GM18861 (cell line): ENCODE data around the gene HECW1.
A peak's percentile ranks its signal among the peaks of the same experiment; 100 is the strongest.

ENCODE experiments used
- ATAC-seq: cut with Tn5 transposase; IDR thresholded peaks from one replicate; pipeline ENCODE4 v1.9.1; 2021; ENCODE audit not compliant: unreplicated experiment

HECW1 gene

DNA sequence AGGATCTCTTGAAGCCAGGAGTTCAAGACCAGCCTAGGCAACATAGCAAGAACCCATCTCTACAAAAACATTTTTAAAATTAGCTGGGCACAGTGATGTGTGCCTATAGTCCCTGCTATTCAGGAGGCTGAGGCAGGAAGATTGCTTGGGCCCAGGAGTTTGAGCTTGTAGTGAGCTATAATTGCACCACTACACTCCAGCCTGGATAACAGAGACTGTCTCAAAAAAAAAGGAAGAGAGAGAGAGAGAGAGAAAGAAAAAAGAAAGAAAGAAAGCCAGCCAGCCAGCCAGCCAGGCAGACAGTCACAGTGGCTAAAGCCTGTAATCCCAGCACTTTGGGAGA lies 375.3 kb downstream of the HECW1 start:
- no peak for ATAC-seq

DNA sequence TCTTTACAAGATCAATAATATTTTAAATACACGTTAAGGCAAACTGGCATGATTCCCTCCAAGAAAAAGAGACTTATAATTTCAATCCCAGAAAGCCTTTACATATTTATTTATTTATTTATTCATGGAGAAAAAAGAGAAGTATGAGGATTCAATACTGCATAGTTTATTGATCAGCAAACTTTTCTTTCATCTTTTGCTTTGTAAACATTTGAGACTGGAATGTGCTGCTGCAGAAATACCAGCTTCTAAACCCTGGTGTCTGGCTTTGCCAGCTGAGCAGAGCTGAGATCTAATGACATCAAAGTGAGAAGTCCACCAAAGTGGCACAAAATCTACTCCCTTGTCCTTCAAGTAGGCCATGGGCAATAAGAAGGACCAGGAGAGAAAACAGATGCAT lies 376.8 kb downstream of the HECW1 start:
- no peak for ATAC-seq

DNA sequence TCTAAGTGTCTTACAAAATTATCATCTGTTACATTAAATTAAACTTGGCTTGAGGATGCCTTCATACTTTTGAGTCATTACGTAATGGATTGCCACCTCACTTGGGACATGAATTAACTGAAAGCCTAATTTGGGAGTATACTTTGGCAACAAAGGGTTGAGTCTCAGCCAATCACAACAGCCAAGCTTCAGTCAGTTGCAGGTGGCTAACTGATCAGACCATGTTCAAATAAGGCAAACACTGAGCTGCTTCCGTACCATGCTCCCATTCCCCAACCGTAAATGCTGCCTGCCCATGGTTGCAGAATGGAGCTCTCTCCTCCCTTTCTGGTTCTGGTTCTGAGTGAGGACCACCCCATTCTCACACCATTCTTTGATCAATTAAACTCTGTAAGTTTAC lies 377.6 kb downstream of the HECW1 start:
- no peak for ATAC-seq

DNA sequence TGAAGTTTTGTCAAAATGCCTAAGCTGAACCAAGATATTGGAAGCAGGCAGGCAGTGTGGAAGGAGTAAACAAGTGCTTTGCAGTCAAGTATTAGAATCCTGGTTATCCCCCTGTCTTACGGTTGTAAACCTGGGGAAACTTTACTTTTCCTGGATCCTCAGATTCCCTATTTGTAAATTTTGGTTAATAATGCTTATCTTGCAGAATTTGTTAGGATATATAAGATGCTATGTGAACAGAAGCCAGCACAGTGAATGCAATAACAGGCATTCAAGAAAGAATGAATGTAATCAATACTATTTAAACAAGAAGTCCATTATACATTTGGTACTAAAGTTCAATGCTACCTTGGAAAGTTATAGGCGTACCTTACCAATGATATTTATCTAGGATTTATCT lies 378.7 kb downstream of the HECW1 start:
- ATAC-seq, result no peak

DNA sequence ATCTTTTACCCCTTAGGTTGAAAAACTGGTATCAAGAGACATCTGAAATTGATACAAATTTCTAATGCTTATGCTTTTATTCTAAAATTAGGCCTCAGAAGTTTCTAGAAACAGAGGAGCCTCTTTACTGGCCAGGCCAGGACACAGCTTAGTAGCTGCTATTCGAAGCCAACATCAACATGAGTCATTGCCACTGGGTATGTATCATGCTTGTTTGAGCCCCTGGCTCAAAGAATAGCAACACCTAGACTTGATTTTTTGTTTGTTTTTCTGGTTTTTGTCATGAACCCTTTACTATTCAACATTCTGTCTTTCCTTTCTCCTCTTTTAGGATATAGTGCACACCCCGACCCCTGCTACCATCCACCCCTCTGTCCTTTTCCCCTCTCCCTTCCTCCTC lies 379.5 kb downstream of the HECW1 start:
- ATAC-seq, result no peak

DNA sequence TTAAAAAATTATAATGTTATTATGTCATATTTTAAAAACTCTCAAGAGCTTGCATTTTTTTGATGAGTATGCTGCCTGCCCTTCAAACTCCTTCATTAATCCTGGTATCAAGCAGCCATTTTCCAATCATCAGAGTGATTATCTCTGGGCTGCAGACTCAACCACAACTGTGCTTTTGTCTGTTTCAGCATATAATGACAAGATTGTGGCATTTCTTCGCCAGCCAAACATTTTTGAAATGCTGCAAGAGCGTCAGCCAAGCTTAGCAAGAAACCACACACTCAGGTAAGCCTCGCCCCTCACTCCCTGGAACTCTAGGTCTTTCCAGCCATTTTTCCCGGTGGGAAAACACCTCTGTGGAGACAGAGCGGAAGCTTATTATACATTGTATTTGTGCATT lies 380.4 kb downstream of the HECW1 start:
- ATAC-seq, result no peak

DNA sequence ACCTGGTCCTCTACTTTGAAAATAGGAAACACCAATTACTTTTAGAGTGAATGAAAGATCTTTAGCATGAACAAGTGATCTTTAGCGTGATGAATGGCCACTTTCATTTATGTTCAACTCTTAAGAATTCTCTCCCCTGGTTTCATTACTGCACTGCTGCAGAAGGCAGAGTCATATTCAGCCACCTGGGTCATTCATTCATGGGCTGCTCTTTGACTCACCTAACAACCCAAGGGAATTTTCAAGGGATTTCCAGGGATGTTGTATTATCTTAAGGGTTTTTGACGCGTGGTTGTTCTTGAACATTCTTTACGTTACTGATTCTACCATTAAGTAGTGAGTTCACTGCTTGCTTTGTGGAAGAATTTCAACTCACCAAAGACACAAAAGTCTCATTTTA lies 383.1 kb downstream of the HECW1 start:
- ATAC-seq, result no peak

DNA sequence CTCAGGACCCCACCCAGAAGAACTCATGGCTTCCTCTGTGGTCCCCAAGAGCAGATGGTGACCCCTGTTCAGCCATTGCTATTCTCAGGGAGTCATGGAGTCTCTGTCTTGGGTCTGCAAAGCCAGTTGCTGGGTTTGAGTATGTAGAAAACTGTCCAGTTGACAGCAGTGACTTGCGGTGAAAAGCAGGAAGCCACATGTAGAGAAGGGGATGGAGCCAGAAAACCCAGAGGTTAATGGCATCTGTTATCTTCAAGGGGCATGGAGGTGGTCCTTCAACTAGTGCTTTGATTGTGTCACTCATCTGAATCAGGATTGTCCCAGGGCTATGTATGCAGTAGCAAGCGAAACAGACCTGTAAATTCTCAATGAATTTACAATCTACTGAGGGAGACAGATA lies 384.1 kb downstream of the HECW1 start:
- no peak for ATAC-seq

DNA sequence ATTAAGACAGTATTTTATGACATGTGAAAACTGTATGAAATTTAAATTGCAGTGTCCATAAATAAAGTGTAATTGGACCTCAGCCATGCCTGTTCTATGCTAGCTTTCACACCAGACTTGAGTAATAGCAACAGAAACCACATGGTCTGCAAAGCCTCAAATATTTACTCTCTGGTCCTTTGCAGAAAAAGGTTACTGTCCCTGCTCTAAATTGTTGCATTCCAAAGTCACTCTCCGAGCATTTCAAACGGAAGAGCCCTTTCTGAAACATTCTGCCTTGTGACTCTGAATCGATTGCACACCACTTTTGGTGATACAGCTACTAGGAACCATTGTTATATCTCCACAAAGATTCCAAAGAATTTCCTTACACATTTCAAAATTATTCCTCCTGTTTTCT lies 389.4 kb downstream of the HECW1 start:
- ATAC-seq, result no peak

DNA sequence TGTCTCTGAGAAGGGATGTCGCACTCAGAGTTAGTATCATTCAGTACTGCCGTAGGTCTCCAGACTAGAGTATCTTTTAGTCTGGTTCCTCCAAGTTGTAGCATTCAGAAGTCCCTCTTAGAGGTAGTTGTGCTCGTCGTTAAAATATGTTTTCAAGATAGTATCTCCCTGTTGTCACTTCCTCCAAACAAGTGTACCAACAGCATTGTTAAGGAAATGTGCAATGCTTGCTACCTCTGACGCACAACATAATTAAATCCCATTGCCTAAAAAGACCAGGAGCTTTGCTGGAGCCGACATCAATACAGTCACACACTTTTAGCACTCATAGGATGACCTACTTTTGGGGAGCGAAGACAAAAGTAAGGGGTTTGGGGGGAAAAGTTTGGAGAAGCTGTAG lies 390.5 kb downstream of the HECW1 start:
- no peak for ATAC-seq

DNA sequence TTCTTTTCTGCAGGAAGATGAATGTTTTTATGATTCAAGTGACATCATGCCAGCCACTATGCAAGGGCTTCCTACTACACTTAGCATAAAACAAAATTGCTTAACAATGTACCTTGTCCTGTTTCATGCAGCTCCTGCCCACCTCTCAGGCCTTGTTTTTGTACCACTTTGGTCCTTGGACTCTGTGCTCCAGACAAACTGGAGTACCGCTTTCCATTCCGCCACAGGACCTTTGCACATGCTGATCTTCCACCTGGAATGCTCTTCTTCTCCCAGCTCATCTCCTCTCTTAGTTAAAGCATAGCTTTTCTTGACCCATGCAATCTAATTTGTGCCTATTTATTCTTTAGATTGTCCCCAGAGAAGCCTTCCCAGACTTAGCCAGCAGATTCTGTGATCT lies 393.0 kb downstream of the HECW1 start:
- ATAC-seq, result no peak

DNA sequence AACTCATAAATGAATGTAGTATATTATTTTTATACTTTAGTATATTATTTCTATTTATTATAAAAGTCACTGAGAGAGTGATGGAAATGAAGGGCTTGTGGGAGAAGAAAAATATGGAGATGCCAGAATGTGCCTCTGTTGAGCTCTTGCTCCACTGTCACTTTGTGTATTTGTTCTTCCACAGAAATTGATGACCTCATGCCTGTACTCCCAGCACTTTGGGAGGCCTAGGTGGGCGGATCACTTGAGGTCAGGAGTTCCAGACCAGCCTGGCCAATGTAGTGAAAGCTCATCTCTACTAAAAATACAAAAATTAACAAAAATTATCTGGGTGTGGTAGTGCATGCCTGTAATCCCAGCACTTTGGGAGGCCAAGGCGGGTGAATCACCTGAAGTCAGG lies 394.0 kb downstream of the HECW1 start:
- no peak for ATAC-seq

DNA sequence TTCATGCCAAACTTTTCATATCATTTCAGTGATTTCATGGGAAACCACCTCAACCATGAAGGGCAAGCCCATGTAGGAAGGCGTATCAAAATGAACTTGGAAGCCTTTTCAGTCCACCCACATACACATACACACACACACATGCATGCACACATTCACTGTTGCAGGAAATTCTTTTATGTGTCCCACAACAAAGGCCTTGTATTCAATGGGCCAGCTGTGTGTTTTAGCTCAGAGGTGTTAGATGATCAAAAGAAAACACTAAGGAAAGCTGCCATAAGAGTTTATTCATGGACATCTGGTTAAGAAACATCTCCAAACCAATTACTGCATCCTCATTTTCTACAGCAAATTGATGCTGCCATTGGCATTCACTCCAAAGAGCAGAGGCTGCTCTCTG lies 396.0 kb downstream of the HECW1 start:
- ATAC-seq, result no peak

DNA sequence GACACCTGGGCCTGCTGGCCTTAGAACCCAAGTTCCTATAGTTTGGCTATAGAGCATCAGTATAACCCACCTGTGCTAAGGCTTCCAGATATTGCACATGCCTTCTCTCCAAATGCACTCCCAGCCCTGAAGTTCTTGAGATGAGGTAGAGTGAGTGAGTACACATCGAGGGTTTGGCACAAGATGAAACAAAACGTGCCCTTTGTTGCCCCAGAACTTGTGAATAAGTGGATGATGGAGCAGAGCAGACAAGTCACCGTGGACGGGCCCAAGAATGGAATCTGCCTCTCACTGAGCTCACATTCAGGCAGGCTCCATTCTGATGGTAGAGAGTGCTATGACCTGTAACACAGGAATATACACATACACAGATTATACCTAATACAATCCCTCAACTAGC lies 397.5 kb downstream of the HECW1 start:
- no peak for ATAC-seq

DNA sequence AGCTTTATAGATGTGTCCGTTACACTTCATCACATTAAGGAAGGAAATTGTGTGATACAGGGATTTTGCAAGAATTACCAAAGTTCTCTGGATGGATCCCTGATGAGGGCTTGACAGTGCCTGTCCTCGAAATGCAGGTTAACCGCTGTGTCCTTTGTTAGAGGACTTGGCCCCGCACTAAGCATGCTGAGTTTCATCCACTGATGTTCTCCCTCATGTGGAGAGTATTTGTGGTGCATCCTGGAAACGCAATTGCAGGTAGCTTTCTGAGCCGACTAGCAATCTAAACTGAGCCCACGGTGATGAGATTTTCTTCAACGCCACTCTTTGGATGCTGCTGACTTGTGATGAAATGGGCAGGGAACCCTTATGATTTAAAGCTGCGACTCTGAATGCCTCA lies 398.6 kb downstream of the HECW1 start:
- no peak for ATAC-seq

DNA sequence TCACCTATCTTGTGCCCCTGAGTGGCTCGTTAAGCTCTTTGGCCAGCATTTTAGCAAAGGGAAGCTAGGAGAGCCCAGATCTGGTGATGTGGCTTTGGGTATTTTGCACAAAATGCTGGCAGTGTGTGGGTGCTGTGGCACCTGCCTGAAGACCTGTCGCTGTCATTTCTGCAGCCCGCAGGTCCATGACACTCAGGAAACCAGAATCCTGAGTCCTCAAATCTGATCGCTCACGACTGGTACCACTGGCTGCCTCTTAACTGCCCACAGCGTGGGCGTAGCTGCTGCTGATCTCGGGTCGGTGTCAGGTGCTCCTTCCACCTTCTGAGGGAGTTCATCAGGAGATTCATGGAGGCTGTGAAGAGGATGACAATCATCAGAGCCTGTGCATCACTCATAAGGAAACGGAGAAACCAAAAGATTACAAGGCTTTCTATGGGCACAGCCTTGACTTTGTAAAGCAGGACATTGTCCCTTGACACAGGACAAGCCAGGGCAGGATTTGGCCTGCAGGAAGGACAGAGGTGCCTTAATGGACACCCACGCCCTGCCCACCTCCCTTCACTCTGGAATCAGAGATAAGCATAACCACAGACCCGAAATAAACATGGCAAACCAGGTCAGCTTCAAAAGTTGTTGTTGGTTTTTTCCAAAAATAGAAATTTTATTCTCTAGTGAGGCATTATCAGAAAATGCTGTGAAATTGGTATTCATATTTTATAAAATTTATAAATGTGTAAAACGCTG lies 399.5 kb downstream of the HECW1 start:
- no peak for ATAC-seq

DNA sequence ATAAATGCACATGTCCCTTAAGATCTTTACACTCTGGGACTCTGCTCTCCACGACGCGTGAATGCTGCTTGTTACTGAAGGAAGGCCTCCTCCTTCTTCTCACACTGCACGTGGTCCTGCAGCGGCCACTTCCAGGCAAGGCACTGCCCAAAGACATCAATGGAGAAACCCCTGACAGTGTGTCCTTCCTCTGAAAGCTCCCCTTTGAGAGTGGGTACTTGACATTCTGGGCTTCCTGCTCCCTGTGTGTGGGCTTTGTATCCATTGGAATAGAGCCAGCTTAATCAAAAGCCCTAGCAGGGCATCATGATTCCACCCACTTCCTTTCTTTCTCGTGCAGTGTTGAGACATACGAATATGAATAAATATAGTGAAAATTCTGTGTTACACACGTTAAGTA lies 400.8 kb downstream of the HECW1 start:
- ATAC-seq, result no peak

DNA sequence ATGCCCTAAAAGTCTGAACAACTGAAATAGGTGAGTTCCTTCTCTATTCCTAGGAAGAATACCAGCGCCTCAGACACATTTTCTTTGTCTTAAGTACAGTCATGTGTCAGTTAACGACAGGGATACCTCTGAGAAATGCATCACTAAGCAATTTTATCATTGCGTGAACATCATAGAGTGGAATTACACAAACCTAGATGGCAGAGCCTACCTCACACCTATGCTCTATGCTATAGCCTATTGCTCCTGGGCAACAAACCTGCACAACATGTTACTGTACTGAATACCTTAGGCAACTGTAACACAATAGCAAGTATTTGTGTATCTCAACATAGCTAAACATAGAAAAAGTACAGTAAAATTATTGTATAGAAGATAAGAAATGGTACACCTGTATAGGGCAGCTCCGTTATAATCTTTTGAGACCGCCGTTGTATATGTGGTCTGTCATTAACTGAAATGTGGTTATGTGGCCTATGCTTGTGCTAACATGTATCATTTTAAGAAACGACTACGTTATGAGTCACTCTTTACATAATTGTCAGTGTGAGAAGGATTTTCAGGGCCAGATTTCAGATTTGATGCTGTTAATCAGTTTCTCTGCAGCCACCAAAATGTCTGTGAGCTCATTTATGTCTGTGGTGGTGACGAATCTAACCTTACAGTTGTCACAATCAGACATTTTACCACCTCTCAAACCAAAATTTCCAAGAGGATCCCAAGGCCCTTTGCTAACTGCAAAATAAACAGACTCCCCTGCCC lies 404.3 kb downstream of the HECW1 start:
- ATAC-seq, result peak; percentile 54

DNA sequence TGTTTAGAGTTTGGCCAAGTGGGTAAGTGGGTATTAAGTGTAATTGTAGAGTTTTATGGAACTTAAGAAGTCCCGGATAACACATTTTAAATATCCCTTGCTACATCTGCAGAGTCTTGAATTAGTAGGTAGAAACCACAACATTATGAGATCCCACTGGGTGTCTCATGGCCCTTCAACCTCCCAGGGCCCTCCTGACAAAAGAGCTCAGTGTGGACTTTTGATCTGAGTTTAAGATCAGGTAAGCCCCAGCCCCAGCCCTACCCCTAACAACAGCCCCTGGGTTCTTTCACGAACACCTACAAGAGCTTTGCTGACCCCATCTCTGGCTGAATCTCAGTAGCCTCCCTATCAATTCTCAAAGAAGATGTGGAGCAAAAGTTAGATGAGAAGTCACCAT lies 405.0 kb downstream of the HECW1 start:
- ATAC-seq, result no peak

DNA sequence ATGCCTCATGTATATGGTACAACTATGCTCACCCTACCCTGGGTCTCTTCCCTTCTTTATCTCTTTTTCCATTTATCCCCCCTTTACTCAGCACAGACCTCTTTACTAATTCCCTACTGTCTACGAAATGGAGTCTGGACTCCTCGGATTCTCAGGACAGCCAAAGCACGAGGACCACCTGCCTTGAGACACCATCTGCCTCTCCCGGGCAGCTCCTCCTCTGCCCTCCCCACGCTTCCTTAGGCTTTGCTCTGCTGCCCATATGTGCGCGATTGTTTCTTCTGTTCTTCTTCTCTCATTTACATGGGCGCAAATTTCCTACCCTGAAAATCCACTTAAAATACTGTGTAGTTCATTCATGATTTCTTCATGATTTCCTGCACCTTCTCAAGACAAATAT lies 407.8 kb downstream of the HECW1 start:
- no peak for ATAC-seq

DNA sequence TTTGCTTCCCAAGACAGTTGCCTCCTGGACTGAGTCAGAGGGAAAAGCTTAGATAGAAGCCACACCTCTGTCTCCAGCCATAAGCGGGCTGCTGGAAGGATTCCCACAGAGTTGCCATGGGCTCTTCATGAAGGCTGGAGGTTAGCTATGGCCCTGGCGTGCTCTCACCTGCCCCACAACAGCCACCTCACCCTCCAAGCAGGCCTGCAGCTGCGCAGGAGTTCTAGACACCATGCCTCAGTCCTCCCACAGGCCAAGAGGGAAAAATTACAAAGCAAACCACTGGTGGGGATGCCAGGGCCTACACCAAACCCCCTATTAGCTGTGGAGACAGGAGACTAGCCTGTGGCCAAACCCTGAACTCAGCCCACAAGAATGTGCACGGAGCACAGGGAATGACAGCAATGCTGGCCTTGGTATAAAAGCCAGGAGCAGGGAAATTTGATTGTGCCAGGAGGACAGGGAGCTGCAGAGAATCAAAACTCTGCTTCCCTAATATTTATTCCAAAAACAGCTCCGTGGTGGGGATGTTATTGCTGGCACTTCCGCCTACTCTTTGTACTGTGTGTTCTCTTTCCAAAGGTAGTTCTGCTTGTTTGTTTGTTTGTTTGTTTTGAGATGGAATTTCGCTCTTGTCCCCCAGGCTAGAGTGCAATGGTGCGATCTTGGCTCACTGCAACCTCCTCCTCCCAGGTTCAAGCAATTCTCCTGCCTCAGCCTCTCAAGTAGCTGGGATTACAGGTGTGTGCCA lies 410.1 kb downstream of the HECW1 start:
- ATAC-seq, result no peak
